ENCODE data around the gene CAMK1.

GRCh38 chr3:9768141-9768775 is 1.5 kb downstream of the CAMK1 start:
- TF ChIP-seq CTCF (IDR thresholded peaks at IDR 0.05; ENCODE audit: low read depth, low read length) (no peak), POLR2A (IDR thresholded peaks at IDR 0.05; ENCODE audit: extremely low read depth, insufficient read length) (no peak)
